Gastrocnemius medialis (tissue), 4 donors: ENCODE data around the gene PSMA8.
"Not testable (repeated sequence)": the region's sequence is repeated elsewhere in the genome, so short reads cannot be mapped to it uniquely, and the experiment has no call there.

Experiments
- CTCF ChIP-seq, 5 experiments: fragments of 450-650 bp in 3 of 5; fragments of 200-600 bp in 2 of 5; sonication (generic) in 2 of 5; IDR thresholded peaks in 4 of 5; conservative IDR thresholded peaks in 1 of 5; 1 replicate in 4 of 5; 2 replicates in 1 of 5; pipeline ENCODE4 v1.5.1; 2016 to 2019; ENCODE audit warnings: antibody characterized with exemption in 5 of 5, mild to moderate bottlenecking in 3 of 5, moderate library complexity in 3 of 5
- POLR2A ChIP-seq, 2 donors: fragments of 450-650 bp; IDR thresholded peaks; one replicate each; pipeline ENCODE4 v1.6.1; 2017; ENCODE audit warnings: antibody characterized with exemption in 2 of 2, mild to moderate bottlenecking in 2 of 2, moderate library complexity in 2 of 2

DNA sequence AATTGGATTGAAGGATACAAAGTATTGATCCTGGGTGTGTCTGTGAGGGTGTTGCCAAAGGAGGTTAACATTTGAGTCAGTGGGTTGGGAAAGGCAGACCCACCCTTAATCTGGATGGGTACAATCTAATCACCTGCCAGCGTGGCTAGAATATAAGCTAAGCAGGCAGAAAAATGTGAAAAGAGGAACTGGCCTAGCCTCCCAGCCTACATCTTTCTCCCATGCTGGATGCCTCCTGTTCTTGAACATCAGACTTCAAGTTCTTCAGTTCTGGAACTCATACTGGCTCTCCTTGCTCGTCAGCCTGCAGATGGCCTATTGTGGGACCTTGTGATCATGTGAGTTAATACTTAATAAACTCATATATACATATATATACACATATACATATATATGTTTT, 5.5 kb upstream of the PSMA8 start:
- TF ChIP-seq CTCF (IDR thresholded peaks at IDR 0.05 in 4 of 5, conservative IDR thresholded peaks at IDR 0.05 in 1 of 5); POLR2A (IDR thresholded peaks at IDR 0.05): not testable (repeated sequence)
